ENCODE measurements around the gene FABP2. TPM values are rescaled to one million over a fixed set of nuclear protein-coding genes. Genes with fewer than 3 reads are reported as not detected.

Gene FABP2
- total RNA-seq, 1 experiment from 2014 or later: not detected

- no peak for DNase-seq (ENCODE audit: low spot score)
- intact Hi-C loops (cut with micrococcal nuclease; ENCODE audit: unreplicated experiment): no loop called here
- CTCF ChIA-PET: no interaction called here
- no TSS peak for BruUV-seq (replicated peaks)
- POLR2A ChIA-PET (ENCODE audit: low non-redundant PET): no interaction called here
- Histone ChIP-seq H3K4me3 (ENCODE audit: low read depth, low read length, poor library complexity, severe bottlenecking) (no peak overlapping the region), H3K36me3 (ENCODE audit: insufficient read depth, low read length, poor library complexity, severe bottlenecking) (peaks cover 13% of the 10 kb centered on the region), H3K27me3 (replicated peaks; ENCODE audit: insufficient read depth, low read depth, low read length, poor library complexity) (no peaks in the 10 kb centered on the region), H3K27ac (ENCODE audit: low read depth, low read length, poor library complexity, severe bottlenecking) (no peak overlapping the region), H3K9me3 (ENCODE audit: low read depth, low read length, poor library complexity, severe bottlenecking) (no peaks in the 10 kb centered on the region), H3K4me1 (ENCODE audit: insufficient read depth, low read length, poor library complexity, severe bottlenecking) (peaks cover 10% of the 10 kb centered on the region)
- TF ChIP-seq EZH2 (IDR thresholded peaks at IDR 0.05; ENCODE audit: borderline replicate concordance, low read depth, low read length, poor library complexity, severe bottlenecking): no peak
- TF ChIP-seq CTCF (conservative IDR thresholded peaks at IDR 0.05; ENCODE audit: low read depth, low read length): no peak
Measured at GRCh38 chr4:119302073-119302832, 19.7 kb downstream of the FABP2 start.

- TF ChIP-seq EZH2 (IDR thresholded peaks at IDR 0.05; ENCODE audit: borderline replicate concordance, low read depth, low read length, poor library complexity, severe bottlenecking) (no peak), CTCF (conservative IDR thresholded peaks at IDR 0.05; ENCODE audit: low read depth, low read length) (no peak)
- no peaks in the 10 kb centered on the region for H3K9me3 ChIP-seq (ENCODE audit: low read depth, low read length, poor library complexity, severe bottlenecking)
- H3K27ac ChIP-seq (ENCODE audit: low read depth, low read length, poor library complexity, severe bottlenecking): peak overlapping the region; percentile 51
- intact Hi-C loops (cut with micrococcal nuclease; ENCODE audit: unreplicated experiment): no loop called here
- H3K4me1 ChIP-seq (ENCODE audit: insufficient read depth, low read length, poor library complexity, severe bottlenecking): peaks cover 10% of the 10 kb centered on the region
- ChIA-PET CTCF (interaction anchor here (0.7 kb wide), 1 partner anchor 259 kb away, joined by 3 read pairs; no protein-coding TSS in a partner anchor), POLR2A (ENCODE audit: low non-redundant PET) (no interaction called here)
- DNase-seq (ENCODE audit: low spot score): peak; percentile 92
- no peaks in the 10 kb centered on the region for H3K27me3 ChIP-seq (replicated peaks; ENCODE audit: insufficient read depth, low read depth, low read length, poor library complexity)
- peak overlapping the region; percentile 62 for H3K4me3 ChIP-seq (ENCODE audit: low read depth, low read length, poor library complexity, severe bottlenecking)
- peaks cover 15% of the 10 kb centered on the region for H3K36me3 ChIP-seq (ENCODE audit: insufficient read depth, low read length, poor library complexity, severe bottlenecking)
- no TSS peak for BruUV-seq (replicated peaks)
Measured at GRCh38 chr4:119300101-119300978, 21.6 kb downstream of the FABP2 start.

- Histone ChIP-seq H3K36me3 (ENCODE audit: insufficient read depth, low read length, poor library complexity, severe bottlenecking) (peaks cover 15% of the 10 kb centered on the region), H3K27me3 (replicated peaks; ENCODE audit: insufficient read depth, low read depth, low read length, poor library complexity) (no peaks in the 10 kb centered on the region), H3K4me1 (ENCODE audit: insufficient read depth, low read length, poor library complexity, severe bottlenecking) (peaks cover 10% of the 10 kb centered on the region), H3K27ac (ENCODE audit: low read depth, low read length, poor library complexity, severe bottlenecking) (peak overlapping the region; percentile 51), H3K9me3 (ENCODE audit: low read depth, low read length, poor library complexity, severe bottlenecking) (no peaks in the 10 kb centered on the region), H3K4me3 (ENCODE audit: low read depth, low read length, poor library complexity, severe bottlenecking) (peak overlapping the region; percentile 62)
- TF ChIP-seq CTCF (conservative IDR thresholded peaks at IDR 0.05; ENCODE audit: low read depth, low read length) (no peak), EZH2 (IDR thresholded peaks at IDR 0.05; ENCODE audit: borderline replicate concordance, low read depth, low read length, poor library complexity, severe bottlenecking) (no peak)
- DNase-seq (ENCODE audit: low spot score): peak; percentile 1
- intact Hi-C loops (cut with micrococcal nuclease; ENCODE audit: unreplicated experiment): no loop called here
- POLR2A ChIA-PET (ENCODE audit: low non-redundant PET): no interaction called here
- CTCF ChIA-PET: interaction anchor here (0.6 to 0.7 kb wide), 2 partner anchors 259 to 543 kb away, joined by 3 read pairs; no protein-coding TSS in a partner anchor
- BruUV-seq (replicated peaks): TSS peak; percentile 70
Measured at GRCh38 chr4:119299741-119300100, 22.2 kb downstream of the FABP2 start.

Measured in A673 (cell line).